ENCODE results near the gene MRM2. TPM values are rescaled to one million over a fixed set of nuclear protein-coding genes. Genes with fewer than 3 reads are reported as not detected.
"Not testable (repeated sequence)": the region's sequence is repeated elsewhere in the genome, so short reads cannot be mapped to it uniquely, and the experiment has no call there.

The MRM2 gene
- total RNA-seq, 2 experiments from 2014 or later: 36.7 to 37.8 TPM

DNA sequence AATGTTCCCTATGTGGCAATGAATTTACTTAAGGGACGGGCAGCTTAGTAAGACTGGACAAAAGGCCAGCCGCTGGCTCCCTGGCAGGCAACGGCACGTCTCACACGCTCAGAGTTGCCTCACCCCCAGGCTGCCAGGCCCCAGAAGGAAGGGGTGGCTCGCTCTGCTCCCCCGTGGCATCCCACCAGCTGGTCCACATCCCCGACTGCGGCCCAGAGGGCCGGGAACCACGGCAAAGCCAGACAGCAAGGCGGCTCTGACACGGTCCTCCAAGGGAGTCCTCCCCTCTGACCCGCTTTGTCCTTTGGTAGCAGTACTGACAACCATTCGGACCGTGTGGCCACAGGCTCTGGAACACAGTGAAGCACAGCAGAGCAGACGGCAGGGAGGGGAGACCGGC, 34.1 kb upstream of the MRM2 start:
- no peaks in the 10 kb centered on the region for H3K9me3 Mint-ChIP-seq (ENCODE audit: insufficient read depth)
- no peak for ATAC-seq
- peaks cover 6% of the 10 kb centered on the region for H3K4me1 Mint-ChIP-seq (ENCODE audit: low read depth)
- H3K36me3 Mint-ChIP-seq (ENCODE audit: low read depth): peaks cover 4% of the 10 kb centered on the region
- ChIA-PET POLR2A (no interaction called here), CTCF (no interaction called here)
- H3K27ac Mint-ChIP-seq: no peak overlapping the region
- no peak overlapping the region for H3K4me3 Mint-ChIP-seq
- no peaks in the 10 kb centered on the region for H3K27me3 Mint-ChIP-seq (ENCODE audit: low read depth)
- DNase-seq: no peak

- Mint-ChIP-seq H3K27ac (no peak overlapping the region), H3K4me3 (no peak overlapping the region), H3K9me3 (ENCODE audit: insufficient read depth) (no peaks in the 10 kb centered on the region), H3K4me1 (ENCODE audit: low read depth) (peaks cover 5% of the 10 kb centered on the region), H3K36me3 (ENCODE audit: low read depth) (peaks cover 4% of the 10 kb centered on the region), H3K27me3 (ENCODE audit: low read depth) (no peaks in the 10 kb centered on the region)
- ChIA-PET CTCF (no interaction called here), POLR2A (no interaction called here)
- ATAC-seq: no peak
- no peak for DNase-seq
Observed at GRCh38 chr7:2275101-2275500, 33.1 kb upstream of the MRM2 start.

GRCh38 chr7:2274666-2275065, 32.7 kb upstream of the MRM2 start:
- Mint-ChIP-seq H3K27me3 (ENCODE audit: low read depth) (no peaks in the 10 kb centered on the region), H3K9me3 (ENCODE audit: insufficient read depth) (no peaks in the 10 kb centered on the region), H3K27ac (no peak overlapping the region), H3K4me3 (no peak overlapping the region), H3K4me1 (ENCODE audit: low read depth) (peaks cover under 1% of the 10 kb centered on the region), H3K36me3 (ENCODE audit: low read depth) (peaks cover 4% of the 10 kb centered on the region)
- ChIA-PET POLR2A (no interaction called here), CTCF (interaction anchor here (0.6 kb wide), 1 partner anchor 706 kb away, joined by 3 read pairs; no protein-coding TSS in a partner anchor)
- no peak for DNase-seq
- ATAC-seq: no peak

DNA sequence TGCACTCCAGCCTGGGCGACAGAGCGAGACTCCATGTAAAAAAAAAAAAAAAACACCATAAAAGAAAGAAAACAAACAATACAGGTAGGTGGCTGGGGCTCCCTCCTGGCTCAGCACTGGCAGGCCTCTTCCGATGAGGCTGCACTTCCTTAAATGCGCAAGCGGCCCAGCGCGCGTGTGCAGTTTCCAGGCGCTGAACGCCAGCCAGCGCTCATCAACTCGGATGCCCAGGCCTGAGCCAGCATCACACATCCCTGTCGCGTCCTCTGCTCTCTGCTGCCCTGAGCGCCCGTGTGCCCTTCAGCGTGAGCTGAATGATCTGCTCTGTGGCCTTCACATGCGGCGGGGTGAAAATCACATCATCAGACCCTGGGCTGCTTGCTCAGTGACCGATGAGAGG, 31.9 kb upstream of the MRM2 start:
- Mint-ChIP-seq H3K4me3 (no peak overlapping the region), H3K36me3 (ENCODE audit: low read depth) (peaks cover 4% of the 10 kb centered on the region)
- CTCF ChIA-PET: no interaction called here

DNA sequence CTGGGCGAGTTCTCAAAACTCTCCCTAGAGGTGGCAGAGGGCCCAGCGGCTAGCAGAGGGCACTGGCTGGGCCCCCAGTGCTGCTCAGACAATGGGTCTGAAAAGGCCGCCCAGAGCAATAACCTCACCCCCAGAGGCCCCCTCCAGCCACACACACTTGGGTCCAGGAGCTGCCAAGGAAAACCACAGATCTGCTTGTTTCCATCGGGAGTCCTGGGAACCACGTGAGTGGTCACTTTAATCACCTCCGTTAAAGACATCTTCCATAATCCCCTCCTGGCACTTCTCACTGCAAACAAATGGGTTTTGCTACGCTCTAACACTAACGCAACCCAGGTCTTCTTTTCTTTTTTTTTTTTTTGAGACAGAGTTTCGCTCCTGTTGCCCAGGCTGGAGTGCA, 30.0 kb upstream of the MRM2 start:
- peaks cover 4% of the 10 kb centered on the region for H3K36me3 Mint-ChIP-seq (ENCODE audit: low read depth)
- H3K27ac Mint-ChIP-seq: no peak overlapping the region
- no peaks in the 10 kb centered on the region for H3K27me3 Mint-ChIP-seq (ENCODE audit: low read depth)
- DNase-seq (no peak), ATAC-seq (no peak)
- CTCF ChIA-PET: no interaction called here
- POLR2A ChIA-PET: no interaction called here
- no peaks in the 10 kb centered on the region for H3K4me1 Mint-ChIP-seq (ENCODE audit: low read depth)
- no peaks in the 10 kb centered on the region for H3K9me3 Mint-ChIP-seq (ENCODE audit: insufficient read depth)
- H3K4me3 Mint-ChIP-seq: no peak overlapping the region

More for the DNA sequence above, 31.9 kb upstream of the MRM2 start:
- no peaks in the 10 kb centered on the region for H3K9me3 Mint-ChIP-seq (ENCODE audit: insufficient read depth)
- no peak overlapping the region for H3K27ac Mint-ChIP-seq
- POLR2A ChIA-PET: no interaction called here
- no peaks in the 10 kb centered on the region for H3K4me1 Mint-ChIP-seq (ENCODE audit: low read depth)
- no peak for DNase-seq
- no peaks in the 10 kb centered on the region for H3K27me3 Mint-ChIP-seq (ENCODE audit: low read depth)
- ATAC-seq: no peak

GRCh38 chr7:2271273-2272026, 29.4 kb upstream of the MRM2 start:
- Mint-ChIP-seq H3K4me3 (no peak overlapping the region), H3K27me3 (ENCODE audit: low read depth) (no peaks in the 10 kb centered on the region), H3K9me3 (ENCODE audit: insufficient read depth) (no peaks in the 10 kb centered on the region), H3K4me1 (ENCODE audit: low read depth) (no peaks in the 10 kb centered on the region), H3K27ac (no peak overlapping the region), H3K36me3 (ENCODE audit: low read depth) (peaks cover 4% of the 10 kb centered on the region)
- DNase-seq: no peak
- POLR2A ChIA-PET: no interaction called here
- ATAC-seq: no peak
- CTCF ChIA-PET: no interaction called here

DNA sequence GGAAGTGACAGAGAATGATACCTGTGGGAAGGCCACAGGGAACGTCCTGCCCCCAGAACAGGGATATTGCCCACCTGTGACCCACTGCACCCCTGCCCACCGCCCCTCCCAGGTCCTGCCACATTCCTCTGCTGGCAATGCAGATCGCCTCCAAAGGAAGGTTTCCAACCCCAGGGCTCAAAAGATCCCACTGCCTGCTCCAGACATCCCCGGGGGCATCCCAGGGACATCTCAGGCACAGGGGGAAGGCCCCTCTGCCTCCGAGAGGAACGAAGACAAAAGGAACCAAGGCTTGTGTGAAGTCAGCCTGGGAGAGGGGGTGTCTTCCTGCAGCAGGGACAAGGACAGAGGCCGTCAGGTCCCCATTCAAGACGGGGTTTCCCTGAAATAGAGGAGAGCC, 28.5 kb upstream of the MRM2 start:
- POLR2A ChIA-PET: no interaction called here
- H3K4me3 Mint-ChIP-seq: no peak overlapping the region
- no peaks in the 10 kb centered on the region for H3K4me1 Mint-ChIP-seq (ENCODE audit: low read depth)
- H3K36me3 Mint-ChIP-seq (ENCODE audit: low read depth): peaks cover 4% of the 10 kb centered on the region
- no peaks in the 10 kb centered on the region for H3K27me3 Mint-ChIP-seq (ENCODE audit: low read depth)
- H3K9me3 Mint-ChIP-seq (ENCODE audit: insufficient read depth): no peaks in the 10 kb centered on the region
- CTCF ChIA-PET: no interaction called here
- no peak overlapping the region for H3K27ac Mint-ChIP-seq
- no peak for ATAC-seq
- no peak for DNase-seq

DNA sequence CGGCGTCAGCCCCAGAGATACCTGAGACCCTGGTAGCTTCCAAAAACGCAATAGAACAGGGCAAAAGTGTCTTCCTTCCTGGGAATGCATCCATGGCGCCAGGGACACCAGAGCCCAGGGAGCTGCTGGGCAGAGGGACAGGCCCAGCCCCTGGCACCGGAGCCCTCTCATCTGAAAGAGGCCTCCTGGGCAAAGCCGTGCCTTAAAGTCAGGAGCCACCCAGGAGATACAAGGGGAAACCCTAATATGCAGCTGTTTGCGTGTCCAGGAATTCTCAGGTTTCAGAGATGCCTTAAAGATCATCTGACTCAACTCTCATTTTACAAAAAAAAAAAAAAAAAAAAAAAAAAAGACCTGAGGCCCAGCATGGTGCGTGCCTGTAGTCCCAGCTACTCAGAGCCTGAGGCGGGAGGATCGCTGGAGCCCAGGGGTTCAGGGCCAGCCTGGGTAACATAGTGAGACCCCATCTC, 28.0 kb upstream of the MRM2 start:
- no peaks in the 10 kb centered on the region for H3K4me1 Mint-ChIP-seq (ENCODE audit: low read depth)
- peaks cover 4% of the 10 kb centered on the region for H3K36me3 Mint-ChIP-seq (ENCODE audit: low read depth)
- DNase-seq (no peak), ATAC-seq (no peak)
- ChIA-PET POLR2A (no interaction called here), CTCF (no interaction called here)
- H3K27ac Mint-ChIP-seq: no peak overlapping the region
- no peaks in the 10 kb centered on the region for H3K27me3 Mint-ChIP-seq (ENCODE audit: low read depth)
- no peaks in the 10 kb centered on the region for H3K9me3 Mint-ChIP-seq (ENCODE audit: insufficient read depth)
- H3K4me3 Mint-ChIP-seq: no peak overlapping the region

GRCh38 chr7:2269089-2269990, 27.3 kb upstream of the MRM2 start:
- H3K27ac Mint-ChIP-seq; ATAC-seq; H3K36me3 Mint-ChIP-seq (ENCODE audit: low read depth); H3K27me3 Mint-ChIP-seq (ENCODE audit: low read depth); CTCF ChIA-PET; POLR2A ChIA-PET; DNase-seq; H3K4me3 Mint-ChIP-seq; H3K4me1 Mint-ChIP-seq (ENCODE audit: low read depth); H3K9me3 Mint-ChIP-seq (ENCODE audit: insufficient read depth): not testable (repeated sequence)

- DNase-seq (no peak), ATAC-seq (no peak)
- H3K27ac Mint-ChIP-seq: no peak overlapping the region
- H3K27me3 Mint-ChIP-seq (ENCODE audit: low read depth): no peaks in the 10 kb centered on the region
- H3K9me3 Mint-ChIP-seq (ENCODE audit: insufficient read depth): no peaks in the 10 kb centered on the region
- no peak overlapping the region for H3K4me3 Mint-ChIP-seq
- peaks cover under 1% of the 10 kb centered on the region for H3K4me1 Mint-ChIP-seq (ENCODE audit: low read depth)
- ChIA-PET POLR2A (no interaction called here), CTCF (no interaction called here)
- H3K36me3 Mint-ChIP-seq (ENCODE audit: low read depth): peaks cover 8% of the 10 kb centered on the region
Observed at GRCh38 chr7:2266911-2267310, 24.9 kb upstream of the MRM2 start.

- H3K4me1 Mint-ChIP-seq (ENCODE audit: low read depth): peaks cover 14% of the 10 kb centered on the region
- no peak for ATAC-seq
- no peaks in the 10 kb centered on the region for H3K27me3 Mint-ChIP-seq (ENCODE audit: low read depth)
- no peak overlapping the region for H3K27ac Mint-ChIP-seq
- POLR2A ChIA-PET: no interaction called here
- no peaks in the 10 kb centered on the region for H3K9me3 Mint-ChIP-seq (ENCODE audit: insufficient read depth)
- no peak for DNase-seq
- H3K36me3 Mint-ChIP-seq (ENCODE audit: low read depth): peaks cover 8% of the 10 kb centered on the region
- CTCF ChIA-PET: no interaction called here
- no peak overlapping the region for H3K4me3 Mint-ChIP-seq
Observed at GRCh38 chr7:2264158-2264557, 22.2 kb upstream of the MRM2 start.

GRCh38 chr7:2263176-2263575, 21.2 kb upstream of the MRM2 start:
- H3K4me3 Mint-ChIP-seq: no peak overlapping the region
- ChIA-PET POLR2A (interaction anchor here (1.2 kb wide), 1 partner anchor 21 kb away, joined by 3 read pairs; the partner anchor contains the start of genes MRM2 and NUDT1), CTCF (no interaction called here)
- no peaks in the 10 kb centered on the region for H3K27me3 Mint-ChIP-seq (ENCODE audit: low read depth)
- DNase-seq (no peak), ATAC-seq (no peak)
- H3K4me1 Mint-ChIP-seq (ENCODE audit: low read depth): peaks cover 14% of the 10 kb centered on the region
- H3K36me3 Mint-ChIP-seq (ENCODE audit: low read depth): peaks cover 8% of the 10 kb centered on the region
- H3K27ac Mint-ChIP-seq: no peak overlapping the region
- H3K9me3 Mint-ChIP-seq (ENCODE audit: insufficient read depth): no peaks in the 10 kb centered on the region

Data from activated CD8-positive, alpha-beta T cell treated with anti-CD3 and anti-CD28 coated beads, Interleukin-2, amount 10 ng/mL, durations not matched to agents 7 days and 5 days (primary cell).